Middle frontal gyrus (tissue), 1 donor: Measurements from ENCODE around the gene PDE8B.

Experiments used
- DNase-seq: peaks from one replicate; pipeline ENCODE4 v3.0.0-alpha.2; 2015; ENCODE audit warnings: low spot score; ENCODE audit errors: extremely low spot score

PDE8B gene

GRCh38 chr5:77210091-77210963 is at the start of gene PDE8B:
Gene PDE8B (plus strand): TSS chr5:77210680. CDS start chr5:77210926, 246 bp downstream.
- no peak for DNase-seq

GRCh38 chr5:77163453-77163852 is 47.0 kb upstream of the PDE8B start:
- no peak for DNase-seq

- DNase-seq, result no peak
These were observed 43.4 kb upstream of the PDE8B start for GRCh38 chr5:77167063-77167462.

GRCh38 chr5:77167695-77168121 is 42.8 kb upstream of the PDE8B start:
- DNase-seq, result no peak

- peak; percentile 45 for DNase-seq
These were observed 42.2 kb upstream of the PDE8B start for GRCh38 chr5:77168161-77168878.

- DNase-seq, result no peak
These were observed 41.6 kb upstream of the PDE8B start for GRCh38 chr5:77168879-77169244.

GRCh38 chr5:77170196-77170890 is 40.1 kb upstream of the PDE8B start:
- peak; percentile 23 for DNase-seq

- DNase-seq, result no peak
These were observed 39.2 kb upstream of the PDE8B start for GRCh38 chr5:77171141-77171910.

GRCh38 chr5:77172713-77173328 is 37.7 kb upstream of the PDE8B start:
- no peak for DNase-seq

GRCh38 chr5:77174526-77174925 is 36.0 kb upstream of the PDE8B start:
- DNase-seq, result no peak

- no peak for DNase-seq
These were observed 35.2 kb upstream of the PDE8B start for GRCh38 chr5:77175231-77175630.

- no peak for DNase-seq
These were observed 34.1 kb upstream of the PDE8B start for GRCh38 chr5:77176429-77176828.

GRCh38 chr5:77177576-77177975 is 32.9 kb upstream of the PDE8B start:
- DNase-seq, result no peak

GRCh38 chr5:77180167-77181081 is 30.1 kb upstream of the PDE8B start:
- DNase-seq, result no peak

- DNase-seq, result no peak
These were observed 29.3 kb upstream of the PDE8B start for GRCh38 chr5:77181173-77181572.

GRCh38 chr5:77181596-77182304 is 28.7 kb upstream of the PDE8B start:
- DNase-seq, result no peak

- DNase-seq, result no peak
These were observed 28.1 kb upstream of the PDE8B start for GRCh38 chr5:77182367-77182766.

- no peak for DNase-seq
These were observed 23.7 kb upstream of the PDE8B start for GRCh38 chr5:77186652-77187370.
